ENCODE data around the gene PSMD6. TPM values are rescaled to one million over a fixed set of nuclear protein-coding genes. Genes with fewer than 3 reads are reported as not detected.

Gene PSMD6
- total RNA-seq, 3 donors from 2014 or later = 60.9 to 74.7 (median 69.8) TPM

- intact Hi-C loops (cut with DNase I; ENCODE audit: low total_unique reads) = no loop called here
- Histone ChIP-seq H3K9me3 (no peaks in the 10 kb centered on the region), H3K27ac (no peak overlapping the region), H3K4me3 (no peak overlapping the region), H3K4me1 (no peaks in the 10 kb centered on the region), H3K36me3 (peaks cover 7% of the 10 kb centered on the region), H3K27me3 (no peaks in the 10 kb centered on the region)
- DNase-seq (ENCODE audit: low spot score in 2 of 2) = no peak
- TF ChIP-seq POLR2AphosphoS5 (IDR thresholded peaks at IDR 0.05) (no peak), POLR2A (IDR thresholded peaks at IDR 0.05) (no peak), CTCF (IDR thresholded peaks at IDR 0.05) (no peak)
Measured at GRCh38 chr3:64003589-64003988, 19.7 kb downstream of the PSMD6 start.

GRCh38 chr3:64002233-64002632, 21.1 kb downstream of the PSMD6 start:
- TF ChIP-seq POLR2A (IDR thresholded peaks at IDR 0.05) (no peak), POLR2AphosphoS5 (IDR thresholded peaks at IDR 0.05) (no peak), CTCF (IDR thresholded peaks at IDR 0.05) (no peak)
- peaks cover under 1% of the 10 kb centered on the region for H3K36me3 ChIP-seq

GRCh38 chr3:64000453-64001055, 22.7 kb downstream of the PSMD6 start:
- no peaks in the 10 kb centered on the region for H3K27me3 ChIP-seq
- H3K4me1 ChIP-seq = no peaks in the 10 kb centered on the region
- DNase-seq (ENCODE audit: low spot score in 2 of 2) = no peak
- intact Hi-C loops (cut with DNase I; ENCODE audit: low total_unique reads) = no loop called here
- H3K9me3 ChIP-seq = no peaks in the 10 kb centered on the region
- no peak overlapping the region for H3K27ac ChIP-seq
- H3K4me3 ChIP-seq = no peak overlapping the region
- H3K36me3 ChIP-seq = peaks cover 7% of the 10 kb centered on the region
- TF ChIP-seq CTCF (IDR thresholded peaks at IDR 0.05) (no peak), POLR2A (IDR thresholded peaks at IDR 0.05) (no peak), POLR2AphosphoS5 (IDR thresholded peaks at IDR 0.05) (no peak)

More at GRCh38 chr3:64002233-64002632, 21.1 kb downstream of the PSMD6 start:
- Histone ChIP-seq H3K4me3 (no peak overlapping the region), H3K27ac (no peak overlapping the region), H3K27me3 (no peaks in the 10 kb centered on the region), H3K9me3 (no peaks in the 10 kb centered on the region), H3K4me1 (no peaks in the 10 kb centered on the region)
- no peak for DNase-seq (ENCODE audit: low spot score in 2 of 2)
- intact Hi-C loops (cut with DNase I; ENCODE audit: low total_unique reads) = no loop called here

- Histone ChIP-seq H3K27me3 (no peaks in the 10 kb centered on the region), H3K9me3 (no peaks in the 10 kb centered on the region), H3K36me3 (peaks cover 9% of the 10 kb centered on the region), H3K4me3 (no peak overlapping the region), H3K4me1 (no peaks in the 10 kb centered on the region), H3K27ac (no peak overlapping the region)
- no peak for TF ChIP-seq CTCF (IDR thresholded peaks at IDR 0.05)
- no peak for TF ChIP-seq POLR2AphosphoS5 (IDR thresholded peaks at IDR 0.05)
- TF ChIP-seq POLR2A (IDR thresholded peaks at IDR 0.05) = no peak
- DNase-seq (ENCODE audit: low spot score in 2 of 2) = no peak
- intact Hi-C loops (cut with DNase I; ENCODE audit: low total_unique reads) = no loop called here
Measured at GRCh38 chr3:63998852-63999754, 24.2 kb downstream of the PSMD6 start.

- Histone ChIP-seq H3K27me3 (no peaks in the 10 kb centered on the region), H3K9me3 (no peaks in the 10 kb centered on the region), H3K36me3 (peaks cover 9% of the 10 kb centered on the region), H3K4me1 (no peaks in the 10 kb centered on the region), H3K4me3 (no peak overlapping the region), H3K27ac (no peak overlapping the region)
- DNase-seq (ENCODE audit: low spot score in 2 of 2) = no peak
- TF ChIP-seq CTCF (IDR thresholded peaks at IDR 0.05) (no peak), POLR2A (IDR thresholded peaks at IDR 0.05) (no peak), POLR2AphosphoS5 (IDR thresholded peaks at IDR 0.05) (no peak)
- intact Hi-C loops (cut with DNase I; ENCODE audit: low total_unique reads) = no loop called here
Measured at GRCh38 chr3:63995086-63995485, 28.2 kb downstream of the PSMD6 start.

Measured in breast epithelium (tissue), 4 donors.